HG02610 (cell line): Measurements from ENCODE around the gene FREY1.
"Not testable (repeated sequence)": the region's sequence is repeated elsewhere in the genome, so short reads cannot be mapped to it uniquely, and the experiment has no call there.

Experiments used
- ATAC-seq: cut with Tn5 transposase; IDR thresholded peaks from one replicate; pipeline ENCODE4 v1.9.1; 2021; ENCODE audit warnings: mild to moderate bottlenecking, moderate library complexity; ENCODE audit not compliant: unreplicated experiment

FREY1 gene

GRCh38 chr11:45917623-45918330, 10.7 kb upstream of the FREY1 start, which contains the start of gene PEX16:
TSS of gene PEX16 (minus strand) at chr11:45917877. CDS start at chr11:45917811, 66 bp downstream.
- peak; percentile 93 for ATAC-seq

- ATAC-seq: no peak
These were observed 10.2 kb upstream of the FREY1 start for GRCh38 chr11:45917286-45917622.

- no peak for ATAC-seq
These were observed 8.4 kb upstream of the FREY1 start for GRCh38 chr11:45915446-45915845.

GRCh38 chr11:45913942-45914635, 7.0 kb upstream of the FREY1 start:
- no peak for ATAC-seq

GRCh38 chr11:45913514-45913913, 6.4 kb upstream of the FREY1 start:
- no peak for ATAC-seq

- no peak for ATAC-seq
These were observed 3.6 kb upstream of the FREY1 start for GRCh38 chr11:45910623-45911022.

- ATAC-seq: no peak
These were observed 2.8 kb upstream of the FREY1 start for GRCh38 chr11:45909594-45910475.

GRCh38 chr11:45907911-45908370, 870 bp upstream of the FREY1 start:
- no peak for ATAC-seq

- ATAC-seq: no peak
These were observed 882 bp downstream of the FREY1 start for GRCh38 chr11:45906096-45906682.

GRCh38 chr11:45905576-45905975, 1.5 kb downstream of the FREY1 start:
- ATAC-seq: not testable (repeated sequence)

GRCh38 chr11:45905095-45905494, 2.0 kb downstream of the FREY1 start:
- ATAC-seq: no peak

GRCh38 chr11:45904309-45904915, 2.7 kb downstream of the FREY1 start:
- no peak for ATAC-seq

GRCh38 chr11:45902452-45903380, 4.4 kb downstream of the FREY1 start:
- ATAC-seq: no peak

GRCh38 chr11:45901626-45902025, 5.4 kb downstream of the FREY1 start:
- no peak for ATAC-seq

- no peak for ATAC-seq
These were observed 6.0 kb downstream of the FREY1 start for GRCh38 chr11:45900916-45901617.

GRCh38 chr11:45900175-45900800, 6.8 kb downstream of the FREY1 start:
- not testable (repeated sequence) for ATAC-seq

- peak; percentile 67 for ATAC-seq
These were observed 7.5 kb downstream of the FREY1 start for GRCh38 chr11:45899448-45900174.

GRCh38 chr11:45899086-45899447, 8.0 kb downstream of the FREY1 start:
- ATAC-seq: no peak
